GM08714 (cell line): ENCODE measurements around the gene NUDCD3.

ENCODE experiments used
- H3K4me3 ChIP-seq: fragments of 200-500 bp; sonication (Bioruptor generic); 2 replicates; pipeline ENCODE4 v1.5.1; 2014; ENCODE audit warnings: mild to moderate bottlenecking, low read length, inconsistent platforms
- ZNF274 ChIP-seq: IDR thresholded peaks from 2 replicates; pipeline ENCODE4 v1.6.1; 2012; ENCODE audit warnings: mild to moderate bottlenecking, low read depth, low read length

The NUDCD3 gene

GRCh38 chr7:44398511-44398911 is 91.9 kb downstream of the NUDCD3 start:
- no peak overlapping the region for H3K4me3 ChIP-seq
- no peak for TF ChIP-seq ZNF274

GRCh38 chr7:44396931-44397545 is 93.4 kb downstream of the NUDCD3 start:
- no peak for TF ChIP-seq ZNF274

GRCh38 chr7:44396496-44396895 is 94.0 kb downstream of the NUDCD3 start:
- TF ChIP-seq ZNF274, result no peak
- no peak overlapping the region for H3K4me3 ChIP-seq

More at GRCh38 chr7:44396931-44397545, 93.4 kb downstream of the NUDCD3 start:
- H3K4me3 ChIP-seq, result no peak overlapping the region

GRCh38 chr7:44395067-44395466 is 95.4 kb downstream of the NUDCD3 start:
- no peak for TF ChIP-seq ZNF274
- no peak overlapping the region for H3K4me3 ChIP-seq

- H3K4me3 ChIP-seq, result no peak overlapping the region
- no peak for TF ChIP-seq ZNF274
Observed at GRCh38 chr7:44394636-44395035, 95.8 kb downstream of the NUDCD3 start.

GRCh38 chr7:44394112-44394447 is 96.4 kb downstream of the NUDCD3 start:
- no peak overlapping the region for H3K4me3 ChIP-seq
- TF ChIP-seq ZNF274, result no peak

- no peak overlapping the region for H3K4me3 ChIP-seq
- no peak for TF ChIP-seq ZNF274
Observed at GRCh38 chr7:44393238-44394111, 97.0 kb downstream of the NUDCD3 start.

GRCh38 chr7:44392618-44393010 is 97.8 kb downstream of the NUDCD3 start:
- no peak for TF ChIP-seq ZNF274
- no peak overlapping the region for H3K4me3 ChIP-seq

- no peak for TF ChIP-seq ZNF274
- no peak overlapping the region for H3K4me3 ChIP-seq
Observed at GRCh38 chr7:44391746-44392617, 98.5 kb downstream of the NUDCD3 start.

- no peak overlapping the region for H3K4me3 ChIP-seq
- TF ChIP-seq ZNF274, result no peak
Observed at GRCh38 chr7:44391171-44391570, 99.3 kb downstream of the NUDCD3 start.

GRCh38 chr7:44390701-44391100 is 99.8 kb downstream of the NUDCD3 start:
- TF ChIP-seq ZNF274, result no peak
- H3K4me3 ChIP-seq, result no peak overlapping the region

GRCh38 chr7:44388089-44388970 is 102.1 kb downstream of the NUDCD3 start:
- no peak overlapping the region for H3K4me3 ChIP-seq
- no peak for TF ChIP-seq ZNF274

GRCh38 chr7:44387389-44387788 is 103.1 kb downstream of the NUDCD3 start:
- no peak overlapping the region for H3K4me3 ChIP-seq

More at GRCh38 chr7:44387389-44387788, 103.1 kb downstream of the NUDCD3 start:
- TF ChIP-seq ZNF274, result no peak
